Measurements from ENCODE around the gene ZGPAT.

- TF ChIP-seq POLR2A (IDR thresholded peaks at IDR 0.05) (no peak), CTCF (IDR thresholded peaks at IDR 0.05 in 4 of 5, conservative IDR thresholded peaks at IDR 0.05 in 1 of 5) (no peak)
These were observed 11.2 kb downstream of the ZGPAT start for GRCh38 chr20:63718996-63719395.
